Stimulated activated CD8-positive, alpha-beta memory T cell treated with anti-CD3 and anti-CD28 coated beads, Interleukin-15, amount 100 ng/mL, for 4 hours (primary cell): ENCODE results near the gene ENTPD6.
"Not testable (repeated sequence)": the region's sequence is repeated elsewhere in the genome, so short reads cannot be mapped to it uniquely, and the experiment has no call there.

ENCODE experiments used
- DNase-seq, 2 donors: peaks; one replicate each; pipeline ENCODE4 v3.0.0-alpha.2; 2020; ENCODE audit warnings: low read depth in 2 of 2

ENTPD6 gene

DNA sequence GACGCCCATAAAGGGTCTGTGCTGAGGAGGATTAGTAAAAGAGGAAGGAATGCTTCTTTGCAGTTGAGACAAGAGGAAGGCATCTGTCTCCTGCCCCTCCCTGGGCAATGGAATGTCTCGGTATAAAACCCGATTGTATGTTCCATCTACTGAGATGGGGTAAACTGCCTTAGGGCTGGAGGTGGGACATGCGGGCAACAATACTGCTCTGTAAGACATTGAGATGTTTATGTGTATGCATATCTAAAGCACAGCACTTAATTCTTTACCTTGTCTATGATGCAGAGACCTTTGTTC, 46.1 kb downstream of the ENTPD6 start:
- DNase-seq: not testable (repeated sequence)

- no peak for DNase-seq
Observed at GRCh38 chr20:25242231-25242630, 46.7 kb downstream of the ENTPD6 start.

GRCh38 chr20:25243416-25243979, 48.0 kb downstream of the ENTPD6 start:
- no peak for DNase-seq

- no peak for DNase-seq
Observed at GRCh38 chr20:25244976-25245375, 49.5 kb downstream of the ENTPD6 start.

GRCh38 chr20:25245461-25245860, 49.9 kb downstream of the ENTPD6 start:
- no peak for DNase-seq

DNA sequence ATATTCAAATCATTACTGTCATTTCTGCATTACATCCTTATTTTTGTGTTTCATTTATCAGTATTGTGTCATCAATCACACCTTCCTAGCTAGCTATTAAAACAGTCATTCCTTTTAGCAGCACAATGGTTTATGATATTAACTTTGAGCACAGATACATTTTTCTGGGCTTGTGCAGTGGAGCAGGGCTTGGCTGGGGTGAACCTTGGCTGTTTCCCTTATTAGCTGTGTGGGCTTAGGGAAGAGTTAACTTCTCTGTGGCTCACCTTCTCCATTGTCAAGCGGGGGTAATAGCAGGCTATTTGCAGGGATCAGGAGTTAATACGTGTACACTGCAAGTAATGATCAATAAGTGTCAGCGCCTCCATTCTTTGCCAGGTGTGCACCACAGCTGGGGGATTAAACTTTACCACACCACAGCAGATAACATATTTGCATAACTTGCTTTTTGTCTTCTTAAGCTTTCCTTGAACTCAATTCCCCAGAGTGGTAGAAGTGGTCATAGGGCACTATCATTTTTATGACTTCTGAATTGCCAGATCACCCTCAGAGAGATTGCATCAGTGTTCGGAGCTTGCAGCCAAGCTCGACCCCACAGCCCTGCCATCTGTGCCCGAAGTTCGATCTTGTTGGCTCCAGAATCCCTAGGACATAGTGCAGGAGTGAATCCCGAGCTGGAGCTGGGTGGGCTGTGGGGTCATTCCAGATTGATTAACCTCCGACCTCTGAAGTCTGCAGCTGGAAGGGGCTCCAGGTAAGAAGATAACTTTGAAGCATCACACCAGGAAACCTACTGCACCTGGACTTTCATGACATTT, 50.9 kb downstream of the ENTPD6 start:
- DNase-seq: no peak

DNA sequence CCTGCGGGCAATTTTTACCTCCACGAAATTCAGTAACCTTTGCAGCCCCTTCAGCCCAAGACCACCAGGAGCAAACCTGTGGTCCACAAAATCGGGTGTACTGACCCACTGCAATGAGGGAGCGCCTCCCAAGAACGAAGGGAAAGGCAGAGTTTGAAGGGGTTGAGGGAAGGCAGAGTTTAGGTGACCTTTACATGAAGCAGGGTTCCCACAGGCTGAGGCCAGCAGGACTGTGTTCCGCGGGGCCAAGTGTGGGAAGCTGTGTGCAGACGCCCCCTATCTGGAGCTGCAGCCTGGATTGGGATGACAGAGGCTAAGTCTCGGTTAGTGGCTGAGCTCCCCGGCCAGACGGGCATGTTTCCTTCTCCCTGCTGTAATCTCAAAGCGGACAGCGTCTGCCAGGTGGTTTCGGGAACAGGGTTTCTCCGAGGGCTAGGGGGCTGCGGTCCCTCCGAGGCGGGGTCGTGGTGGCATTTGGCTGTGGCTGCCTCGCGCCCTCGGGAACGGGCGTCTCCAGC, 51.5 kb downstream of the ENTPD6 start:
- no peak for DNase-seq

DNA sequence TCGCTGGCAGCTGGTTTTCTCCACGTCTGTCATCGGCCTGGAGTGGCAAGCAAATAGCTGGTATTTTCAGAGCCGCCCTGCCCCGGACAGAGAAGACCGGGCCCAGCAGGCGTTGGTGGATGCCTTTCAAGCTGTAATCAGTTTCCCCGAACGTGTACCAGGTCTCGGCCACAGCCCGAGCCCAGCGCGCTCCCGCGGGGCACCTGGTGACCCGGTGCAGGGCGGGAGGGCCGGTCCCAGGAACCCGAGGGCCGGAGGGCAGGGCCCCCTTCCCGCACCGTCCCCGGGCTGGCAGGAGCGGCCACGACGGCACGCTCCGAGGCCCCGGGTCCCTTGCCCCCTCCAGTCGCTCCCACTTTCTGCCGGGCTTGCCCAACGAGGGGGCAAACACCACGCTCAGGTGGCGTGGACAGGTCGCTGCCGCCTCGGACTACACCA, 52.0 kb downstream of the ENTPD6 start:
- DNase-seq: no peak

GRCh38 chr20:25247956-25248785, 52.7 kb downstream of the ENTPD6 start, which contains the start of gene PYGB:
PYGB (plus strand) TSS chr20:25248085; CDS start chr20:25248179, 94 bp downstream.
- DNase-seq: peak; percentile 38 to 62

GRCh38 chr20:25248786-25249172, 53.3 kb downstream of the ENTPD6 start:
- DNase-seq: no peak

- no peak for DNase-seq
Observed at GRCh38 chr20:25249198-25249931, 53.9 kb downstream of the ENTPD6 start.

DNA sequence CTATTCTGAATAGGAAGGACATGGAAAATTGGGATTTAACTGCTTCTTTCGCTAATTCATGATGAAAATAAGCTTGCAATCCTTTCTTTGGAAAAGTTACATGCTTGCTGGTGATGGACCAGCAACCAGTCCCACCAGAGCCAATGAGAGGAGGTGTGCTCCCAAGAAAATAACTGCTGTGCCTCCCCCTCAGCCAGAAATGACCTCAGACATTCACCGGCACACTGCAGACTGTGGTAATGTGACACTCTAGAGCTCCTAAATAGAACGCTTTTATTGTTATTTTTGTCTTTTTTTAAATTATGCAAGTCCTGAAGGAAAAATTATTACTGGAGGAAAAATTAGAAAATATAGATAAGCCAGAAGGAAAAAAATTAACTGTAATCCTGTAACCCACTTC, 55.0 kb downstream of the ENTPD6 start:
- no peak for DNase-seq

DNA sequence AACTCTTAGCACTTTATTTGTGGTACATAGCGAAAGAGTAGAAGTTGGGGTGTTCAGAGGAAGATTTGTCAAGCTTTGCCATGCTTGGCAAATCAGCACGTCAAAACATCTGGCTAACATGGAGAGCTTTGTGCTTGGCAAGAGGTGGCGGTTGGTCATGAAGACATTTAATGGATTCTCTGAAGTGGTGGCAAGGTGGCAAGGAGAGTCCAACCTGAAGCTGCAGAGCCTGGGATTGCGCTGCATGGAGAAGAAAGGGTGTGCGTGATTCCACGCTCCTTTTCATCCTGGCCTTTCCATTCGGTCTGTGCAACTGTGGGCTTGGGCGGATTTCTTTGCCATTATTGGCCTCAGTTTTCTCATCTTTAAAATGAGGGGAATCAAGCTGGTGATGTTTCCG, 55.5 kb downstream of the ENTPD6 start:
- DNase-seq: no peak

- no peak for DNase-seq
Observed at GRCh38 chr20:25251558-25251957, 56.0 kb downstream of the ENTPD6 start.

DNA sequence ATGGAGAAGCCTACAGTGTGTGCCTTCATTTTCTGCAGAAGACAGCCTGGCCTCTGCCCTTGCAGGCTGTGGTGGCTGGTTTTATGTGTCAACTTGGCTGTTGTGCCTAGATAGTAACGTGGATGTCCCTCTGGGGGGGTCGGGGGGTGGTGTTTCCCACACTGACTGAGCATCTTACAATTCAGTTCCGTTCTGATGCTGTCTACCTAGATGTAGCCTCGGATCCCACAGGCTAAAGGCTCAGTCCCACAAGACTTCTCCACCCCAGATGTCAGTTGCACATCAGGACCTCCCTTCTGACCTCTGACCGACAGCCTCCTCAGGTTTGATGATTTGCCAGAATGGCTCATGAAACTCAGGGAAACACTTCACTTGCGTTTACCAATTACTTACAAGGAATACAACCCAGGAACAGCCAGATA, 56.7 kb downstream of the ENTPD6 start:
- DNase-seq: no peak

DNA sequence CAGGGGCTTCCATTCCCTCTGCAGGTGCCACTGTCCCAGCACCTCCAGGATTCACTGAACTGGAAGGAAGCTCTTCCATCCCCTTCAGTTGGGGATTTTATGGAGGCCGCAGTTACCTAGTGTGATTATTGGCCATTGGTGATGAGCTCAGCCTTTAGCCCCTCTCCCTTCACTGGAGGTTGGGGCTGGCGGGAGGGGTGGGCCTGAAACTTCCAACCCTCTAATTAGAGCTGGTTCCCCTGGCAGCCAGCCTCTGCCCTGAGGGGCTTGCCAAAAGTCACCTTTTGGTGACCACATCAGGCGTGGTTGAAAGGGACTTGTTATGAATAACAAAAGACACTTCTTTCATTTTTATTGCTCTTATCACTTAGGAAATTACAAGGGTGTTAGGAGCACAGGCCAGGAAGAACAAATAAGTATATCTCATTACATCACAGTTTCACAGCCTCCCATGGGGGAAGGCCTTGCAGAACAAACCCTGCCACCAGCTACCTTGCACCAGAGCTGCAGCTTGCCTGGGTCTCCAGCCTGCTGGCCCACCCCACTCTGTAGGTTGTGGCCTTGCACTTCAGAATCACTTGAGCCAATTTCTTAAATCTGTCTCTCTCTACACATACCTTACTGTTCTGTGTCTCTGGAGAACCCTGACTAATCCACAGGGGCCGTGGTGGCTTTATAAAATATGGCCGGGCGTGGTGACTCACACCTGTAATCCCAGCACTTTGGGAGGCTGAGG, 57.3 kb downstream of the ENTPD6 start:
- no peak for DNase-seq

- no peak for DNase-seq
Observed at GRCh38 chr20:25253606-25254275, 58.2 kb downstream of the ENTPD6 start.

DNA sequence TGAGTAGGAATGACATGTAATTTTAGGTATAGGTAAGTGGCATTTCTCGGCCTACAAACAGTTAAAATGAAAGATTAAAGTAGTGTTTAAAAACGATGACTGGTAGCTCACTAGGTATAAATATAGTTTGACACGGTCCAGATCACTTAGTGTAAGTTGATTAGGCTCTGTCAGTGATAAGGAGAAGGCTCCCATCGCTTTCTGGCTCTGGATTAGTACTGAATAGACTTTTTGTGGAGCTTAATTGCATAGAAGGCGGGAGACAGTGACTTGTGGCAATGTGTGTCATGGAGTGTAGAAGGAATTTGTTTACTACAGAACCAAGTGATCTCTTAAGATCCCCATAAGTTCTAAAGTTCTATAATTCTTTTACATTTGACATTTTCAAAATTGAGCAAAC, 59.1 kb downstream of the ENTPD6 start:
- no peak for DNase-seq

- no peak for DNase-seq
Observed at GRCh38 chr20:25254986-25255680, 59.6 kb downstream of the ENTPD6 start.
